Fibroblast of lung (primary cell): ENCODE measurements around the gene LCAT. TPM values are rescaled to one million over a fixed set of nuclear protein-coding genes. Genes with fewer than 3 reads are reported as not detected.

Experiments used
- DNase-seq, 2 donors: peaks; one replicate each; pipeline versions ENCODE4 v3.0.0 to v3.0.0-alpha.2; 2010; ENCODE audit warnings: low read depth in 2 of 2
- H2AFZ ChIP-seq: 2 replicates; pipeline ENCODE4 v1.5.1; 2012; ENCODE audit warnings: low read length, control low read depth, inconsistent platforms
- H3K27ac ChIP-seq: 2 replicates; pipeline ENCODE4 v1.5.1; 2011; ENCODE audit warnings: low read length, control low read depth; ENCODE audit not compliant: insufficient read depth
- H3K27me3 ChIP-seq: 2 replicates; pipeline ENCODE4 v1.5.1; 2011; ENCODE audit warnings: mild to moderate bottlenecking, low read length; ENCODE audit not compliant: control insufficient read depth, insufficient read depth
- H3K36me3 ChIP-seq: 2 replicates; pipeline ENCODE4 v1.5.1; 2011; ENCODE audit warnings: low read length; ENCODE audit not compliant: control insufficient read depth, insufficient read depth
- H3K4me1 ChIP-seq: 2 replicates; pipeline ENCODE4 v1.5.1; 2011; ENCODE audit warnings: low read length; ENCODE audit not compliant: control insufficient read depth, insufficient read depth; ENCODE audit errors: extremely low read depth
- H3K4me2 ChIP-seq: 2 replicates; pipeline ENCODE4 v1.5.1; 2011; ENCODE audit warnings: low read length, control low read depth; ENCODE audit not compliant: insufficient read depth; ENCODE audit errors: extremely low read depth
- H3K4me3 ChIP-seq, 4 experiments: fragments of 200-600 bp in 1 of 4; sonication (generic) in 1 of 4; replicated peaks in 1 of 4; 2 replicates each; pipeline ENCODE4 v1.5.1; 2011 to 2016; ENCODE audit warnings: low read length in 4 of 4, low read depth in 3 of 4, mild to moderate bottlenecking in 3 of 4, control low read depth in 2 of 4, inconsistent platforms in 1 of 4, mixed read lengths in 1 of 4; ENCODE audit not compliant: insufficient read depth in 1 of 4; ENCODE audit errors: control extremely low read depth in 1 of 4
- H3K79me2 ChIP-seq: 2 replicates; pipeline ENCODE4 v1.5.1; 2012; ENCODE audit warnings: mild to moderate bottlenecking, low read length, inconsistent platforms; ENCODE audit not compliant: control insufficient read depth, insufficient read depth
- H3K9ac ChIP-seq: 2 replicates; pipeline ENCODE4 v1.5.1; 2011; ENCODE audit warnings: mild to moderate bottlenecking, low read length, control low read depth; ENCODE audit not compliant: insufficient read depth
- H3K9me3 ChIP-seq: 2 replicates; pipeline ENCODE4 v1.5.1; 2012; ENCODE audit warnings: low read depth, low read length; ENCODE audit not compliant: control insufficient read depth, insufficient read depth
- H4K20me1 ChIP-seq: 2 replicates; pipeline ENCODE4 v1.5.1; 2011; ENCODE audit warnings: low read length; ENCODE audit not compliant: control insufficient read depth, insufficient read depth; ENCODE audit errors: extremely low read depth
- CTCF ChIP-seq, 2 donors: IDR thresholded peaks in 1 of 2; conservative IDR thresholded peaks in 1 of 2; 1 replicate in 1 of 2; 2 replicates in 1 of 2; pipeline ENCODE4 v1.5.1; 2011 to 2012; ENCODE audit warnings: low read length in 2 of 2, control low read depth in 1 of 2, inconsistent platforms in 1 of 2, low read depth in 1 of 2, mild to moderate bottlenecking in 1 of 2
- EZH2 ChIP-seq: IDR thresholded peaks from 2 replicates; pipeline ENCODE4 v1.5.1; 2012; ENCODE audit warnings: low read length, control low read depth, mild to moderate bottlenecking; ENCODE audit errors: missing control alignments
- polyA plus RNA-seq, 2 donors: library from polyadenylated mRNA; depleted of rRNA in 1 of 2; stranded (reverse) in 1 of 2; unstranded in 1 of 2; fragments of >200 nt; gene quantifications; 2 replicates each; pipeline ENCODE4 v1.2.1, GENCODE V29; 2011 to 2012; ENCODE audit warnings: missing spikeins in 1 of 2
- total RNA-seq: library from RNA; depleted of rRNA; stranded (reverse); fragments of >200 nt; gene quantifications from 2 replicates; pipeline ENCODE4 v1.2.1, GENCODE V29; 2014

LCAT gene
- total and polyA plus RNA-seq, 2 donors (not counting 1 experiment from before 2014, with no cell fraction given) = 4.5 to 6.4 TPM

- H3K27ac ChIP-seq = peak overlapping the region; percentile 65
- DNase-seq = peak; percentile 46 to 86
- peaks cover 23% of the 10 kb centered on the region for H3K4me1 ChIP-seq
- H3K27me3 ChIP-seq = no peaks in the 10 kb centered on the region
- no peak for TF ChIP-seq CTCF (conservative IDR thresholded peaks at IDR 0.05 in 1 of 2, IDR thresholded peaks at IDR 0.05 in 1 of 2; ENCODE audit: low read depth in 1 of 2, low read length in 2 of 2)
- TF ChIP-seq EZH2 = no peak
- H3K4me2 ChIP-seq = peak overlapping the region; percentile 17
- H3K79me2 ChIP-seq = peaks cover 56% of the 10 kb centered on the region
- H4K20me1 ChIP-seq = no peaks in the 10 kb centered on the region
- no peak overlapping the region for H3K9ac ChIP-seq
- no peak overlapping the region for H3K4me3 ChIP-seq
- no peaks in the 10 kb centered on the region for H3K9me3 ChIP-seq
- H2AFZ ChIP-seq = no peak overlapping the region
- H3K36me3 ChIP-seq = peaks cover 41% of the 10 kb centered on the region
Observed at GRCh38 chr16:67959536-67960329, 15.8 kb upstream of the LCAT start.

GRCh38 chr16:67957622-67958021, 13.7 kb upstream of the LCAT start:
- TF ChIP-seq CTCF (conservative IDR thresholded peaks at IDR 0.05 in 1 of 2, IDR thresholded peaks at IDR 0.05 in 1 of 2; ENCODE audit: low read depth in 1 of 2, low read length in 2 of 2) (no peak), EZH2 (no peak)
- no peak overlapping the region for H2AFZ ChIP-seq
- peaks cover 37% of the 10 kb centered on the region for H3K79me2 ChIP-seq
- H3K4me1 ChIP-seq = peaks cover 18% of the 10 kb centered on the region
- no peak overlapping the region for H3K4me2 ChIP-seq
- H3K36me3 ChIP-seq = peaks cover 45% of the 10 kb centered on the region
- H4K20me1 ChIP-seq = no peaks in the 10 kb centered on the region
- no peaks in the 10 kb centered on the region for H3K27me3 ChIP-seq
- no peaks in the 10 kb centered on the region for H3K9me3 ChIP-seq
- H3K27ac ChIP-seq = no peak overlapping the region
- DNase-seq = no peak
- H3K4me3 ChIP-seq = no peak overlapping the region
- no peak overlapping the region for H3K9ac ChIP-seq

- Histone ChIP-seq H3K27me3 (no peaks in the 10 kb centered on the region), H3K4me2 (no peak overlapping the region), H3K9me3 (no peaks in the 10 kb centered on the region), H3K27ac (no peak overlapping the region), H2AFZ (no peak overlapping the region), H3K79me2 (peaks cover 13% of the 10 kb centered on the region), H3K4me1 (peaks cover 13% of the 10 kb centered on the region), H3K36me3 (peaks cover 46% of the 10 kb centered on the region), H4K20me1 (no peaks in the 10 kb centered on the region), H3K9ac (no peak overlapping the region), H3K4me3 (no peak overlapping the region)
- no peak for TF ChIP-seq CTCF (conservative IDR thresholded peaks at IDR 0.05 in 1 of 2, IDR thresholded peaks at IDR 0.05 in 1 of 2; ENCODE audit: low read depth in 1 of 2, low read length in 2 of 2)
- no peak for TF ChIP-seq EZH2
- no peak for DNase-seq
Observed at GRCh38 chr16:67954421-67955196, 10.7 kb upstream of the LCAT start.
